ENCODE measurements around the gene FEZ2.

DNA sequence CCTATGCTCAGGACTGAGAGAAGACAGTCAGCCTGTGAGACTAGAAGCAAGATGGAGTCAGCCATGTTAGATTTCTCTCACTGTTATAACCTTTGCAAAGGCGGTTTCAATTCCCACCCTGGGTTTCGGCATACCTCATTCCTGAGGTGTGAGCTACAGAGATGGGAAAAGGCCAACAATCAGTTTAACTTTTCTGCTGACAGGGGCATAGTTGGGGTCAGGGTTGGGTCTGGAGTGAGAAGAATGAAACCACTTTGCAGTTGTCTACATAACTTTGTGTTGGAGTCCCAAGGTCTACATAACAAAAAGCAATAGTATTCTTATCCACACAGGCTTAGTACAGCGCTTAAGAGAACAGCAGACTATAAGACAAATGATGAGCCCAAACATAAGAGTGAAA, 28.1 kb upstream of the FEZ2 start:
- TF ChIP-seq POLR2A (IDR thresholded peaks at IDR 0.05), result no peak
- TF ChIP-seq, protein P1, sequence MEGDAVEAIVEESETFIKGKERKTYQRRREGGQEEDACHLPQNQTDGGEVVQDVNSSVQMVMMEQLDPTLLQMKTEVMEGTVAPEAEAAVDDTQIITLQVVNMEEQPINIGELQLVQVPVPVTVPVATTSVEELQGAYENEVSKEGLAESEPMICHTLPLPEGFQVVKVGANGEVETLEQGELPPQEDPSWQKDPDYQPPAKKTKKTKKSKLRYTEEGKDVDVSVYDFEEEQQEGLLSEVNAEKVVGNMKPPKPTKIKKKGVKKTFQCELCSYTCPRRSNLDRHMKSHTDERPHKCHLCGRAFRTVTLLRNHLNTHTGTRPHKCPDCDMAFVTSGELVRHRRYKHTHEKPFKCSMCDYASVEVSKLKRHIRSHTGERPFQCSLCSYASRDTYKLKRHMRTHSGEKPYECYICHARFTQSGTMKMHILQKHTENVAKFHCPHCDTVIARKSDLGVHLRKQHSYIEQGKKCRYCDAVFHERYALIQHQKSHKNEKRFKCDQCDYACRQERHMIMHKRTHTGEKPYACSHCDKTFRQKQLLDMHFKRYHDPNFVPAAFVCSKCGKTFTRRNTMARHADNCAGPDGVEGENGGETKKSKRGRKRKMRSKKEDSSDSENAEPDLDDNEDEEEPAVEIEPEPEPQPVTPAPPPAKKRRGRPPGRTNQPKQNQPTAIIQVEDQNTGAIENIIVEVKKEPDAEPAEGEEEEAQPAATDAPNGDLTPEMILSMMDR (IDR thresholded peaks at IDR 0.05), result no peak

All from adrenal gland (tissue), 5 donors.